Sigmoid colon (tissue), 4 donors: ENCODE measurements around the gene PHC2.

ENCODE experiments used
- CTCF ChIP-seq, 4 experiments: fragments of 450-650 bp in 3 of 4; fragments of 200-600 bp in 1 of 4; IDR thresholded peaks; one replicate each; pipeline ENCODE4 v1.5.1; 2016 to 2019; ENCODE audit warnings: antibody characterized with exemption in 4 of 4, mild to moderate bottlenecking in 3 of 4, moderate library complexity in 2 of 4
- EP300 ChIP-seq, 4 donors: sonication (generic); formaldehyde crosslinking; IDR thresholded peaks; one replicate each; pipeline ENCODE4 v1.6.1; 2017; ENCODE audit warnings: antibody characterized with exemption in 4 of 4
- POLR2A ChIP-seq, 2 donors: fragments of 450-650 bp; IDR thresholded peaks; one replicate each; pipeline ENCODE4 v1.6.1; 2016; ENCODE audit warnings: antibody characterized with exemption in 2 of 2, mild to moderate bottlenecking in 2 of 2, moderate library complexity in 2 of 2
- POLR2AphosphoS5 ChIP-seq, 4 donors: sonication (generic); formaldehyde crosslinking; IDR thresholded peaks; one replicate each; pipeline ENCODE4 v1.6.1; 2017; ENCODE audit warnings: antibody characterized with exemption in 4 of 4

- no peak for TF ChIP-seq CTCF (IDR thresholded peaks at IDR 0.05)
- no peak for TF ChIP-seq POLR2A (IDR thresholded peaks at IDR 0.05)
- no peak for TF ChIP-seq EP300 (IDR thresholded peaks at IDR 0.05)
- TF ChIP-seq POLR2AphosphoS5 (IDR thresholded peaks at IDR 0.05), result no peak
Observed at GRCh38 chr1:33428661-33429060, 2.2 kb downstream of the PHC2 start.
